H1 (cell line): ENCODE measurements around the gene FAM167B.

Experiments used
- EZH2 ChIP-seq: fragments of 200-600 bp; sonication (generic); IDR thresholded peaks from 2 replicates; pipeline ENCODE4 v1.7.1; 2012; ENCODE audit warnings: low read depth, mild to moderate bottlenecking, moderate library complexity, low read length, inconsistent platforms; ENCODE audit not compliant: severe bottlenecking
- JUN ChIP-seq: IDR thresholded peaks from 2 replicates; pipeline ENCODE4 v1.6.1; 2011; ENCODE audit warnings: low read depth, mild to moderate bottlenecking, improper control_type of control experiment, low read length
- POLR2AphosphoS5 ChIP-seq: IDR thresholded peaks from 2 replicates; pipeline ENCODE4 v1.6.1; 2011; ENCODE audit warnings: low read depth, low read length

DNA sequence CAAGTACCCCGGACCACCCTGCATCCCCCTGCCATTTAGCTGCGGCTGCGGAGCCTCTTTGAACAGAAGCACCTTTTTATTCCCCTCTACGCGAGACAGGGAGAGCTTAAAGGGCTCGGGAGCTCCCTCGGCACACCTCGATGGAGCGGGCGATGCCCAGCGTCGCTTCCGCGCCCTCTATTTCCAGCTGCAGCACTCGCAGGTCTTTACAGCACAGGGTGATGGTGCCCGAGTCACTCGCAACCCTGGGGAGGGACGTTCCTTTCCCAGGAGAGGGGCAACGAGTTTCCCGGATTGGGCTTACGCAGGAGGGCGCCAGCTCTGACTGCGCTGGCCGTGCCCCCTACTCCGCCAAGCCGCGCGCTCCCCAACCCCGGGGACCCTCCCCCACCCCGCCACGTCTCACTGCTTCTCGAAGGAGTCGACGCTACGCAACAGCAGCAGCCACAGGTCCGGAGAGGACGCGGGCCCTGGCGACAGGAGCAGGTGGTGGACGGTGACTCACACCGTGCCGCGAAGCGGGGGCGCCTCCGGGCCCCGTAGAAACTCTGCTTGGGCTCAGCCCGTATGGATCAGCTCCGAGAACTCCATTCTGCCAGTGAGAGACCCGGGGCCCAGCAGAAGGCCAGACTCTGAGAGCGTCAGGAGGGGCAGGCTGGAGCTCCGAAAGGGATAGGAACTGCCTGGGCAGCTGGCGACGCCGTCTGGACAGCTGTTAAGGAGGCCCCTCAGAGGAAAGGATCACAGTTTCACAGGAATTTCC is 5.8 kb upstream of the FAM167B start:
- no peak for TF ChIP-seq EZH2
- 0 out of 2 replicates have a peak, but pooled peaks have one; percentile 25 for TF ChIP-seq JUN
- TF ChIP-seq POLR2AphosphoS5 = no peak; the same call in 1 of the 2 replicates
